HepG2 (cell line): ENCODE measurements around the gene ECT2. TPM values are rescaled to one million over a fixed set of nuclear protein-coding genes. Genes with fewer than 3 reads are reported as not detected.

Experiments
- MED1 ChIP-seq: sonication (generic); formaldehyde crosslinking; IDR thresholded peaks from 2 replicates; pipeline ENCODE4 v1.4.0; 2020; ENCODE audit warnings: missing genetic modification reagents
- MTA1 ChIP-seq: sonication (generic); formaldehyde crosslinking; IDR thresholded peaks from 2 replicates; pipeline ENCODE4 v1.4.0; 2020; ENCODE audit warnings: missing genetic modification reagents, mild to moderate bottlenecking, borderline replicate concordance
- SRSF4 ChIP-seq: fragments of 200-400 bp; formaldehyde crosslinking; IDR thresholded peaks from one replicate; pipeline ENCODE4 v1.6.1; 2018; ENCODE audit warnings: mild to moderate bottlenecking, low read depth, low read length, moderate library complexity; ENCODE audit not compliant: poor library complexity, severe bottlenecking
- THAP11 ChIP-seq: IDR thresholded peaks from 2 replicates; pipeline ENCODE4 v1.6.1; 2016; ENCODE audit warnings: missing biosample characterization, missing genetic modification reagents
- ZBTB20 ChIP-seq: sonication (generic); formaldehyde crosslinking; IDR thresholded peaks from 2 replicates; pipeline ENCODE4 v1.8.1; 2023; ENCODE audit warnings: missing genetic modification reagents, low read depth, mild to moderate bottlenecking, borderline replicate concordance
- ZBTB40 ChIP-seq, 2 experiments: fragments of 450-650 bp in 1 of 2; sonication (generic) in 1 of 2; formaldehyde crosslinking in 1 of 2; IDR thresholded peaks; 2 replicates each; pipeline versions ENCODE4 v1.6.1 to v1.8.0; 2016 to 2022; ENCODE audit warnings: antibody characterized with exemption in 1 of 2, mild to moderate bottlenecking in 1 of 2, missing genetic modification reagents in 1 of 2
- ZEB1 ChIP-seq: IDR thresholded peaks from 2 replicates; pipeline ENCODE4 v1.6.1; 2012; ENCODE audit warnings: mild to moderate bottlenecking, low read depth, inconsistent platforms; ENCODE audit not compliant: insufficient replicate concordance
- ZNF33B ChIP-seq: sonication (generic); formaldehyde crosslinking; IDR thresholded peaks from 2 replicates; pipeline ENCODE4 v1.5.1; 2020; ENCODE audit warnings: mild to moderate bottlenecking, missing genetic modification reagents
- ZNF530 ChIP-seq: sonication (generic); formaldehyde crosslinking; IDR thresholded peaks from 2 replicates; pipeline ENCODE4 v1.5.0; 2020; ENCODE audit warnings: low read depth, mild to moderate bottlenecking, missing genetic modification reagents
- ZNF772 ChIP-seq: sonication (generic); formaldehyde crosslinking; IDR thresholded peaks from 2 replicates; pipeline ENCODE4 v1.5.0; 2020; ENCODE audit warnings: mild to moderate bottlenecking, missing genetic modification reagents
- ZNF780A ChIP-seq: sonication (generic); formaldehyde crosslinking; IDR thresholded peaks from 2 replicates; pipeline ENCODE4 v1.8.0; 2022; ENCODE audit warnings: mild to moderate bottlenecking, missing genetic modification reagents, moderate library complexity
- polyA plus RNA-seq, 8 experiments: library from polyadenylated mRNA; depleted of rRNA in 3 of 8; stranded (reverse) in 7 of 8; unstranded in 1 of 8; fragments of >200 nt; fragmentation: Illumina TruSeq in 4 of 8; extraction: Trizol in 4 of 8; gene quantifications; 2 replicates each; pipeline versions ENCODE4 v1.2.1 to v1.2.3, GENCODE V29; 2011 to 2016; ENCODE audit warnings: low read depth in 4 of 8, missing spikeins in 1 of 8, mixed read lengths in 1 of 8; ENCODE audit not compliant: insufficient read depth in 1 of 8
- total RNA-seq, 5 experiments: library from RNA; depleted of rRNA; stranded (reverse); fragments of >200 nt; fragmentation: Illumina TruSeq; extraction: Trizol; gene quantifications; 2 replicates each; pipeline ENCODE4 v1.2.3, GENCODE V29; 2016; ENCODE audit warnings: low read depth in 1 of 5
- TF ChIP-seq, protein P1 (sequence below): sonication (generic); formaldehyde crosslinking; IDR thresholded peaks from 2 replicates; pipeline ENCODE4 v1.5.1; 2020; ENCODE audit warnings: mild to moderate bottlenecking, moderate library complexity, missing genetic modification reagents
- TF ChIP-seq, protein P2 (sequence below): sonication (generic); formaldehyde crosslinking; conservative IDR thresholded peaks from 2 replicates; pipeline ENCODE4 v1.4.0; 2020; ENCODE audit warnings: mild to moderate bottlenecking, missing genetic modification reagents, moderate library complexity

Gene ECT2
- total and polyA plus RNA-seq, 2 of the 13 experiments (the other 11 are each of a cell fraction or from before 2014, with no cell fraction given): 21.6 to 52.0 TPM

GRCh38 chr3:172710664-172711453, 39.7 kb upstream of the ECT2 start, which contains the start of gene NCEH1 (continued):
- TF ChIP-seq ZNF530 (CRISPR knock-in tag): no peak
- no peak for TF ChIP-seq ZEB1
- peak; percentile 51; the same call in 1 of the 2 replicates for TF ChIP-seq ZNF772
- TF ChIP-seq ZNF780A (CRISPR knock-in tag): no peak
- peak; percentile 78; the same call in 1 of the 2 replicates for TF ChIP-seq ZNF33B (CRISPR knock-in tag)
- TF ChIP-seq ZBTB40 (IDR thresholded peaks at IDR 0.05): no peak
- peak; percentile 38; the same call in 1 of the 2 replicates for TF ChIP-seq ZBTB40 (CRISPR knock-in tag; IDR thresholded peaks at IDR 0.05)
- peak; percentile 64; the same call in 1 of the 2 replicates for TF ChIP-seq MED1
- TF ChIP-seq, protein P1, sequence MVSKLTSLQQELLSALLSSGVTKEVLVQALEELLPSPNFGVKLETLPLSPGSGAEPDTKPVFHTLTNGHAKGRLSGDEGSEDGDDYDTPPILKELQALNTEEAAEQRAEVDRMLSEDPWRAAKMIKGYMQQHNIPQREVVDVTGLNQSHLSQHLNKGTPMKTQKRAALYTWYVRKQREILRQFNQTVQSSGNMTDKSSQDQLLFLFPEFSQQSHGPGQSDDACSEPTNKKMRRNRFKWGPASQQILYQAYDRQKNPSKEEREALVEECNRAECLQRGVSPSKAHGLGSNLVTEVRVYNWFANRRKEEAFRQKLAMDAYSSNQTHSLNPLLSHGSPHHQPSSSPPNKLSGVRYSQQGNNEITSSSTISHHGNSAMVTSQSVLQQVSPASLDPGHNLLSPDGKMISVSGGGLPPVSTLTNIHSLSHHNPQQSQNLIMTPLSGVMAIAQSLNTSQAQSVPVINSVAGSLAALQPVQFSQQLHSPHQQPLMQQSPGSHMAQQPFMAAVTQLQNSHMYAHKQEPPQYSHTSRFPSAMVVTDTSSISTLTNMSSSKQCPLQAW (CRISPR knock-in tag): peak; percentile 76
- TF ChIP-seq THAP11: peak; percentile 76
- TF ChIP-seq ZBTB20: peak; percentile 24; the same call in 1 of the 2 replicates
- no peak for TF ChIP-seq SRSF4
- TF ChIP-seq, protein P2, sequence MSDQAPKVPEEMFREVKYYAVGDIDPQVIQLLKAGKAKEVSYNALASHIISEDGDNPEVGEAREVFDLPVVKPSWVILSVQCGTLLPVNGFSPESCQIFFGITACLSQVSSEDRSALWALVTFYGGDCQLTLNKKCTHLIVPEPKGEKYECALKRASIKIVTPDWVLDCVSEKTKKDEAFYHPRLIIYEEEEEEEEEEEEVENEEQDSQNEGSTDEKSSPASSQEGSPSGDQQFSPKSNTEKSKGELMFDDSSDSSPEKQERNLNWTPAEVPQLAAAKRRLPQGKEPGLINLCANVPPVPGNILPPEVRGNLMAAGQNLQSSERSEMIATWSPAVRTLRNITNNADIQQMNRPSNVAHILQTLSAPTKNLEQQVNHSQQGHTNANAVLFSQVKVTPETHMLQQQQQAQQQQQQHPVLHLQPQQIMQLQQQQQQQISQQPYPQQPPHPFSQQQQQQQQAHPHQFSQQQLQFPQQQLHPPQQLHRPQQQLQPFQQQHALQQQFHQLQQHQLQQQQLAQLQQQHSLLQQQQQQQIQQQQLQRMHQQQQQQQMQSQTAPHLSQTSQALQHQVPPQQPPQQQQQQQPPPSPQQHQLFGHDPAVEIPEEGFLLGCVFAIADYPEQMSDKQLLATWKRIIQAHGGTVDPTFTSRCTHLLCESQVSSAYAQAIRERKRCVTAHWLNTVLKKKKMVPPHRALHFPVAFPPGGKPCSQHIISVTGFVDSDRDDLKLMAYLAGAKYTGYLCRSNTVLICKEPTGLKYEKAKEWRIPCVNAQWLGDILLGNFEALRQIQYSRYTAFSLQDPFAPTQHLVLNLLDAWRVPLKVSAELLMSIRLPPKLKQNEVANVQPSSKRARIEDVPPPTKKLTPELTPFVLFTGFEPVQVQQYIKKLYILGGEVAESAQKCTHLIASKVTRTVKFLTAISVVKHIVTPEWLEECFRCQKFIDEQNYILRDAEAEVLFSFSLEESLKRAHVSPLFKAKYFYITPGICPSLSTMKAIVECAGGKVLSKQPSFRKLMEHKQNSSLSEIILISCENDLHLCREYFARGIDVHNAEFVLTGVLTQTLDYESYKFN: peak; percentile 37; the same call in 1 of the 2 replicates
- peak; percentile 28; the same call in 1 of the 2 replicates for TF ChIP-seq MTA1 (CRISPR knock-in tag)
